Gastrocnemius medialis (tissue), 4 donors: Measurements from ENCODE around the gene GSG1L. TPM values are rescaled to one million over a fixed set of nuclear protein-coding genes. Genes with fewer than 3 reads are reported as not detected.

ENCODE experiments used
- ATAC-seq, 2 donors: fragments of 150-250 bp; one replicate each; pipeline ENCODE4 v1.9.1; 2016
- DNase-seq, 2 donors: peaks; one replicate each; pipeline ENCODE4 v3.0.0-alpha.2; 2019
- H3K27ac ChIP-seq, 4 donors: fragments of 200-600 bp; sonication (generic); 1 replicate in 1 of 4; 2 replicates in 3 of 4; pipeline ENCODE4 v1.5.1; 2016 to 2018; ENCODE audit warnings: mild to moderate bottlenecking in 2 of 4, moderate library complexity in 1 of 4
- H3K27me3 ChIP-seq, 3 donors: fragments of 200-600 bp; sonication (generic) in 2 of 3; 1 replicate in 1 of 3; 2 replicates in 2 of 3; pipeline versions ENCODE4 v1.5.1 to v1.6.0; 2016 to 2019; ENCODE audit warnings: mild to moderate bottlenecking in 1 of 3, moderate library complexity in 1 of 3
- H3K36me3 ChIP-seq, 2 donors: fragments of 200-600 bp; sonication (generic) in 1 of 2; one replicate each; pipeline ENCODE4 v1.5.1; 2017 to 2018
- H3K4me1 ChIP-seq, 2 donors: fragments of 200-600 bp; sonication (generic) in 1 of 2; one replicate each; pipeline ENCODE4 v1.5.1; 2016 to 2017; ENCODE audit warnings: mild to moderate bottlenecking in 2 of 2
- H3K4me3 ChIP-seq, 4 donors: fragments of 200-600 bp; sonication (generic) in 3 of 4; 1 replicate in 1 of 4; 2 replicates in 3 of 4; pipeline ENCODE4 v1.5.1; 2016 to 2019; ENCODE audit warnings: mild to moderate bottlenecking in 2 of 4
- H3K9me3 ChIP-seq, 3 donors: fragments of 200-600 bp; sonication (generic) in 2 of 3; 1 replicate in 1 of 3; 2 replicates in 2 of 3; pipeline ENCODE4 v1.5.1; 2016 to 2019
- POLR2A ChIP-seq, 2 donors: fragments of 450-650 bp; IDR thresholded peaks; one replicate each; pipeline ENCODE4 v1.6.1; 2017; ENCODE audit warnings: antibody characterized with exemption in 2 of 2, mild to moderate bottlenecking in 2 of 2, moderate library complexity in 2 of 2
- in situ Hi-C, 4 donors: fragments of 200-750 bp; cut with MboI; loops; one replicate each; pipeline versions ENCODE4 v1.15.0 to v1.8.0; 2017; ENCODE audit warnings: low sequenced_read_pairs in 4 of 4
- intact Hi-C: fragments of 100-400 bp; cut with DNase I; formaldehyde crosslinking; loops from one replicate; pipeline ENCODE4 v1.15.1; 2023; ENCODE audit warnings: low total_unique reads
- total RNA-seq, 4 donors: library from RNA; depleted of rRNA; stranded (reverse); fragments of >200 nt; gene quantifications; one replicate each; pipeline versions ENCODE4 v1.1.0 to v1.2.3, GENCODE V29; 2016
- TF ChIP-seq, protein P1 (sequence below), 5 experiments: fragments of 450-650 bp in 3 of 5; fragments of 200-600 bp in 2 of 5; sonication (generic) in 2 of 5; IDR thresholded peaks in 4 of 5; conservative IDR thresholded peaks in 1 of 5; 1 replicate in 4 of 5; 2 replicates in 1 of 5; pipeline ENCODE4 v1.5.1; 2016 to 2019; ENCODE audit warnings: antibody characterized with exemption in 5 of 5, mild to moderate bottlenecking in 3 of 5, moderate library complexity in 3 of 5

Gene GSG1L
- total RNA-seq, 4 donors from 2014 or later = not detected

DNA sequence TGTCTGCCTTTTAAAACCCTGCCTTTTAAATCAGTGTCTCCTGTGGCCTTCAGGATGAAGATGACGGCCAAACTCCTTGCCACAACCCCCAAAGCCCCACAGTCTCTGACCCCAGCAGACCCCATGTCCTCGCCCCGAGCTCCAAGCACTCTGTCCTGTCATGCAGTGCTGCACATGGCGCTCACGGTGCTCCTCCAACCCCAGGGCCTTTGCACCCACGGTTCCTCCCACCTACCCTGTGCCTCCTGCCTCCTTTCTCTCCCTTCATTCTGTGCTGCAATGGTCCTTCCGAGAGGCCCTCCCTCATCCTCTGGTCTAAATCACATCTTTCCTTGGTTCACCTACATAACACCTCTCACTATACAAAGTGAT is 278.2 kb downstream of the GSG1L start:
- intact Hi-C loops (no loop called here), in situ Hi-C loops (loop anchor here in 1 of 4 donors (25.0 kb wide), 1 partner anchor 102 kb away; no protein-coding TSS in a partner anchor)
- Histone ChIP-seq H3K27ac (no peak overlapping the region), H3K4me1 (no peaks in the 10 kb centered on the region), H3K9me3 (no peaks in the 10 kb centered on the region), H3K36me3 (no peaks in the 10 kb centered on the region), H3K4me3 (no peak overlapping the region), H3K27me3 (no peaks in the 10 kb centered on the region)
- ATAC-seq (no peak), DNase-seq (no peak)
- TF ChIP-seq, protein P1, sequence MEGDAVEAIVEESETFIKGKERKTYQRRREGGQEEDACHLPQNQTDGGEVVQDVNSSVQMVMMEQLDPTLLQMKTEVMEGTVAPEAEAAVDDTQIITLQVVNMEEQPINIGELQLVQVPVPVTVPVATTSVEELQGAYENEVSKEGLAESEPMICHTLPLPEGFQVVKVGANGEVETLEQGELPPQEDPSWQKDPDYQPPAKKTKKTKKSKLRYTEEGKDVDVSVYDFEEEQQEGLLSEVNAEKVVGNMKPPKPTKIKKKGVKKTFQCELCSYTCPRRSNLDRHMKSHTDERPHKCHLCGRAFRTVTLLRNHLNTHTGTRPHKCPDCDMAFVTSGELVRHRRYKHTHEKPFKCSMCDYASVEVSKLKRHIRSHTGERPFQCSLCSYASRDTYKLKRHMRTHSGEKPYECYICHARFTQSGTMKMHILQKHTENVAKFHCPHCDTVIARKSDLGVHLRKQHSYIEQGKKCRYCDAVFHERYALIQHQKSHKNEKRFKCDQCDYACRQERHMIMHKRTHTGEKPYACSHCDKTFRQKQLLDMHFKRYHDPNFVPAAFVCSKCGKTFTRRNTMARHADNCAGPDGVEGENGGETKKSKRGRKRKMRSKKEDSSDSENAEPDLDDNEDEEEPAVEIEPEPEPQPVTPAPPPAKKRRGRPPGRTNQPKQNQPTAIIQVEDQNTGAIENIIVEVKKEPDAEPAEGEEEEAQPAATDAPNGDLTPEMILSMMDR (IDR thresholded peaks at IDR 0.05 in 4 of 5, conservative IDR thresholded peaks at IDR 0.05 in 1 of 5) = no peak
- no peak for TF ChIP-seq POLR2A (IDR thresholded peaks at IDR 0.05)

DNA sequence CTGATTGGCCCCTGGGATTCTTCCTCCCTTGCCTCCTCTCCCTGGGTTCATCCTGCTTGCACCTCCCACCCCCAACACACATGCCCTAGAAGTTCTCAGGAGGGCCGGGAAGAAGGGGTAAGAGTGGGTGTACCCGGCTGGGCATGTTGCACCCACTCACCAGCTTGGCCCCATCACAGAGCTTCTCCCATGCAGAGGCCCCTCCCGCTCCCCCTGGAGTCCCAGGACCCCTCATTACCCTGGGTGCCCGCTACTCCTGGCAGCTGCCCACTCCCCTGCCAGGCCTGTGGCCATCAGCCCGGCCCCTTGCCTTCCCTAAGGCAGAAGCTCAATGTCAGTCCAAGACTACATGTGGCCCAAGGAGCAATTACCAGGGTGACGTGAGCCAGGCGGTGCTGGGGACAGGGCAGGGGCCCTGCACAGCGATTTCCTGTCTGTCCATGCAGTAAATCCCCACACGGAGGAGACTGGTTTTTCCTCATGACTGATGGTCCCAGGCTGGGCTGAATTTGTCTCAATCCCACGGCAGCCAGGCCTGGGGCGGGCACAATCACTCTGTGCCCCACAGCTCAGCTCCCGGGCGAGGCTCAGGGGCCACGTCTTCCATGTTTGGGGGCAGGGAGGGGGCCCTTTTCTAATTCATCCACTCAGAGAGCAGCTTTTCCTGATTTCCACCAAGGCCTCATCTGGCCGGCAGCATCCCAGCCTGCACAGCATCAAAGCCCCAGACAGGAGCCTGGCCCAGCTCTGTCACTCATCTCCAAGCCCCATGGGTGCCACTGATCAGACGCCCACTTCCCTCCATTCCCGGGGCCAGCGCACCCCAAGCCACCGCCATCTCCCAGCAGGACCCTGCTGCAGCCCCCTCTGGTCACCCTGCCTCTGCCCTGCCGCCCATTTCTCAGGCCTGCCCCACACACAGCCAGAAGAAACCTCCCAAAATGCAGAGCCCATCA is 278.9 kb downstream of the GSG1L start:
- TF ChIP-seq, protein P1 (IDR thresholded peaks at IDR 0.05 in 4 of 5, conservative IDR thresholded peaks at IDR 0.05 in 1 of 5) = no peak
- TF ChIP-seq POLR2A (IDR thresholded peaks at IDR 0.05) = no peak

DNA sequence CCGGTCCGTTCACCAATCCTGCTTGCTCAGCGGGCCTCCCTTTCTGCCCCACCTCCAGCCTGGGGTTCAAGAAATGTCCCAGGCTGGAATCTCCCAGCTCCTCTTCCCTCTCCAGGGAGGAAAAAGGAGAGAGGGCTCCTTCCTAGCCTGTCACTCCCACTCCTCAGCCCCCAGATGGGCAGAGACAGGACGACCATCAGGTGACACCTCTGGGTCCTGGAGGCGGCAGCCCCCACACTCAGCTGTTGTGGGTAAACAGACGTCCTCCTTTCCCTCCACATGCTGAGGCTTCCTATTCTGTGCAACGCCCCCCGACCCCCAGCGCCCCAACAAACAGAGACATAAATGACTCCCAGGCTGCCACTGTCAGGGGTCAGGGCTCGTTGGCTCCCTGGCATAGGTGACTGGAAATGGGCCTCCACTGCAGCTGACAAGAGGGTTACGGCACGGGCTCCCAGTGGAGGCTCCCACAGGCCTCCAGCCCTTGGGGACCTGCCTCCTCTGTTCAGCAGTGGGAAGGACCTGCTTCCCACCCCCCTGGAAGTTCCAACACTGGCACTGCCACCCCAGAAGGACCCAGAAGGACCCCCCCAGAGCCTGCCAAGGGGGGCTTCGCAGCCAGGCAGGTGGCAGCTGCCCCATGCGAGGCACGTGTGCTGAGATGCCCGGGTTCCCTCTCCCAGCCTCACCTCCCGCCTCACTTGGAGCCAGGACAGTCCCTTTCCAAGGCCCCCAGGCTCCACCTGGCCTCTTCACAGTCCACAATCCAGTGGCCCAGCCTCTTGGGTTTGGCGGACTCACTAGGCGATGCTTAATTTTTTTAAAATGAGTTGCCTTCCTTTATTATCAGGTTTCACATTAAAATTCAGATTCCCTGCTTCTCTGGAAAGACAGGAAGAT is 281.3 kb downstream of the GSG1L start:
- DNase-seq (no peak), ATAC-seq (no peak)
- no peak overlapping the region for H3K27ac ChIP-seq
- H3K4me3 ChIP-seq = no peak overlapping the region
- no peaks in the 10 kb centered on the region for H3K9me3 ChIP-seq
- no peaks in the 10 kb centered on the region for H3K36me3 ChIP-seq
- intact Hi-C loops = no loop called here
- TF ChIP-seq, protein P1 (IDR thresholded peaks at IDR 0.05 in 4 of 5, conservative IDR thresholded peaks at IDR 0.05 in 1 of 5) = no peak
- TF ChIP-seq POLR2A (IDR thresholded peaks at IDR 0.05) = no peak
- no peaks in the 10 kb centered on the region for H3K27me3 ChIP-seq
- in situ Hi-C loops = loop anchor here in 1 of 4 donors (25.0 kb wide), 1 partner anchor 105 kb away; no protein-coding TSS in a partner anchor
- no peaks in the 10 kb centered on the region for H3K4me1 ChIP-seq

More for the DNA sequence above, 278.9 kb downstream of the GSG1L start:
- no peak overlapping the region for H3K4me3 ChIP-seq
- intact Hi-C loops (no loop called here), in situ Hi-C loops (loop anchor here in 1 of 4 donors (25.0 kb wide), 1 partner anchor 103 kb away; no protein-coding TSS in a partner anchor)
- DNase-seq = no peak
- no peaks in the 10 kb centered on the region for H3K27me3 ChIP-seq
- H3K9me3 ChIP-seq = no peaks in the 10 kb centered on the region
- H3K27ac ChIP-seq = no peak overlapping the region
- no peaks in the 10 kb centered on the region for H3K36me3 ChIP-seq
- no peak for ATAC-seq
- H3K4me1 ChIP-seq = no peaks in the 10 kb centered on the region

DNA sequence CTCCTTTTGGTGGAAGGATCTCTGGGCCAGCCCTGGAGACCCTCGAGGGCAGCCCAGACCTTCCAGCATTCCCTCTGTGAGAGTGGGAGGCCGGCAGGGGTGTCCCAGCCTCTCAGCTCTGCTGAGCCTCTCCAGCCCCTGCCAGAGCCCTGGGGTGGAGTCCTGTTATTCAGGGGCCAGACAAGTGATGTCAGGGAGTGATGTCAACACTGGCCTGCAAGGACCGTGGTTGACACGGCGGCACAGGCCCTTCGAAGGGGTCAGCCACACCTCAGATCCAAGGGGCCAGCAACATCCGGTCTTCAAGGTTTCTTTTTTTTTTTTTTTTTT is 282.4 kb downstream of the GSG1L start:
- no peak overlapping the region for H3K4me3 ChIP-seq
- no peaks in the 10 kb centered on the region for H3K36me3 ChIP-seq
- H3K9me3 ChIP-seq = no peaks in the 10 kb centered on the region
- in situ Hi-C loops = loop anchor here in 1 of 4 donors (25.0 kb wide), 1 partner anchor 106 kb away; no protein-coding TSS in a partner anchor
- no peak for ATAC-seq
- TF ChIP-seq, protein P1 (IDR thresholded peaks at IDR 0.05 in 4 of 5, conservative IDR thresholded peaks at IDR 0.05 in 1 of 5) = no peak
- TF ChIP-seq POLR2A (IDR thresholded peaks at IDR 0.05) = no peak
- H3K4me1 ChIP-seq = no peaks in the 10 kb centered on the region
- intact Hi-C loops = no loop called here
- no peak overlapping the region for H3K27ac ChIP-seq
- DNase-seq = no peak
- H3K27me3 ChIP-seq = no peaks in the 10 kb centered on the region
